HCT116 (cell line): ENCODE data around the gene COL8A2. TPM values are rescaled to one million over a fixed set of nuclear protein-coding genes. Genes with fewer than 3 reads are reported as not detected.

Experiments used
- ATAC-seq: fragments of 200-7000 bp; cut with Tn5 transposase; 2 replicates; pipeline ENCODE4 v1.9.1; 2020; ENCODE audit warnings: mild to moderate bottlenecking, moderate library complexity
- BruUV-seq: library from RNA; stranded (reverse); fragments of 400-500 nt; replicated peaks from 2 replicates; lab custom pipeline; 2021; lab: Mats Ljungman, UMichigan
- CTCF ChIA-PET: fragments of 300-600 bp; sonication (Branson Sonifier 250); formaldehyde crosslinking; loops from one replicate; lab custom pipeline; 2021; ENCODE audit warnings: antibody characterized with exemption; lab: Charles Lee
- POLR2A ChIA-PET: fragments of 300-600, 350-600 bp; sonication (Branson Sonifier 250); formaldehyde crosslinking; loops from one replicate; lab custom pipeline; 2021; ENCODE audit warnings: antibody characterized with exemption; lab: Charles Lee
- RAD21 ChIA-PET, 2 experiments: fragments of 300-600 bp; sonication (Branson Sonifier 250); formaldehyde crosslinking; loops; one replicate each; lab custom pipeline; 2023; ENCODE audit warnings: low total read pairs in 2 of 2; ENCODE audit not compliant: uncharacterized antibody in 2 of 2, unreplicated experiment in 2 of 2, low non-redundant PET in 1 of 2; lab: Charles Lee
- DNase-seq: peaks from one replicate; pipeline ENCODE4 v3.0.0-alpha.2; 2010; ENCODE audit warnings: low read depth, low spot score
- H2AFZ ChIP-seq: fragments of 200-600 bp; shearing (Covaris generic), sonication (generic); 2 replicates; pipeline ENCODE4 v1.6.1; 2017; ENCODE audit warnings: low read depth, mixed run types, mixed read lengths, antibody characterized with exemption, low read length; ENCODE audit not compliant: poor library complexity, severe bottlenecking
- H3K27ac ChIP-seq: 2 replicates; pipeline ENCODE4 v1.5.1; 2012; ENCODE audit warnings: low read depth, low read length
- H3K27me3 ChIP-seq: fragments of 200-600 bp; sonication (generic); 2 replicates; pipeline ENCODE4 v1.6.1; 2016; ENCODE audit warnings: mixed run types, low read length, mixed read lengths; ENCODE audit not compliant: insufficient read depth
- H3K36me3 ChIP-seq, 2 experiments: fragments of 200-500 bp in 1 of 2; fragments of 200-600 bp in 1 of 2; sonication (Bioruptor generic) in 1 of 2; sonication (generic) in 1 of 2; 2 replicates each; pipeline versions ENCODE4 v1.5.1 to v1.6.1; 2014 to 2016; ENCODE audit warnings: low read length in 2 of 2, inconsistent platforms in 1 of 2, mixed read lengths in 1 of 2, mixed run types in 1 of 2; ENCODE audit not compliant: insufficient read depth in 2 of 2, control insufficient read depth in 1 of 2
- H3K4me1 ChIP-seq, 2 experiments: fragments of 200-600 bp in 1 of 2; sonication (generic) in 1 of 2; 2 replicates each; pipeline versions ENCODE4 v1.5.1 to v1.6.1; 2012 to 2017; ENCODE audit warnings: low read length in 2 of 2, inconsistent platforms in 1 of 2, mild to moderate bottlenecking in 1 of 2, mixed read lengths in 1 of 2, mixed run types in 1 of 2, moderate library complexity in 1 of 2; ENCODE audit not compliant: insufficient read depth in 2 of 2, control insufficient read depth in 1 of 2
- H3K4me2 ChIP-seq: fragments of 200-600 bp; sonication (generic); 2 replicates; pipeline ENCODE4 v1.6.1; 2017; ENCODE audit warnings: mixed run types, low read length, mixed read lengths
- H3K4me3 ChIP-seq, 2 experiments: fragments of 200-600 bp in 1 of 2; sonication (generic) in 1 of 2; replicated peaks in 1 of 2; 2 replicates each; pipeline ENCODE4 v1.5.1; 2011 to 2016; ENCODE audit warnings: low read length in 2 of 2, control low read depth in 1 of 2, low read depth in 1 of 2, mild to moderate bottlenecking in 1 of 2, mixed read lengths in 1 of 2, mixed run types in 1 of 2
- H3K79me2 ChIP-seq: fragments of 200-600 bp; sonication (generic); 2 replicates; pipeline ENCODE4 v1.6.1; 2017; ENCODE audit warnings: mild to moderate bottlenecking, mixed run types, low read length, moderate library complexity, mixed read lengths; ENCODE audit not compliant: insufficient read depth
- H3K9ac ChIP-seq: fragments of 200-600 bp; sonication (generic); 2 replicates; pipeline ENCODE4 v1.6.1; 2016; ENCODE audit warnings: low read length, mixed read lengths
- H3K9me2 ChIP-seq: fragments of 200-600 bp; sonication (generic), shearing (Covaris generic); 2 replicates; pipeline ENCODE4 v1.6.1; 2017; ENCODE audit warnings: mixed run types, mild to moderate bottlenecking, moderate library complexity; ENCODE audit not compliant: insufficient read depth
- H3K9me3 ChIP-seq, 2 experiments: fragments of 200-500 bp in 1 of 2; fragments of 200-600 bp in 1 of 2; sonication (Bioruptor generic) in 1 of 2; sonication (generic) in 1 of 2; 2 replicates each; pipeline ENCODE4 v1.6.1; 2014 to 2017; ENCODE audit warnings: low read length in 2 of 2, mixed read lengths in 2 of 2, inconsistent platforms in 1 of 2, low read depth in 1 of 2, mild to moderate bottlenecking in 1 of 2, mixed run types in 1 of 2, moderate library complexity in 1 of 2; ENCODE audit not compliant: control insufficient read depth in 1 of 2, insufficient read depth in 1 of 2
- H4K20me1 ChIP-seq: fragments of 200-600 bp; sonication (generic), shearing (Covaris generic); 2 replicates; pipeline ENCODE4 v1.6.1; 2017; ENCODE audit warnings: mixed run types, mild to moderate bottlenecking, moderate library complexity; ENCODE audit not compliant: insufficient read depth
- ELF1 ChIP-seq: IDR thresholded peaks from 2 replicates; pipeline ENCODE4 v1.6.1; 2012; ENCODE audit warnings: low read depth, borderline replicate concordance
- JUND ChIP-seq: IDR thresholded peaks from 2 replicates; pipeline ENCODE4 v1.6.1; 2012
- POLR2AphosphoS5 ChIP-seq: IDR thresholded peaks from 2 replicates; pipeline ENCODE4 v1.6.1; 2011; ENCODE audit warnings: mild to moderate bottlenecking, low read depth, low read length, moderate library complexity
- RAD21 ChIP-seq: IDR thresholded peaks from 2 replicates; pipeline ENCODE4 v1.6.1; 2012; ENCODE audit warnings: low read depth, mild to moderate bottlenecking
- REST ChIP-seq: IDR thresholded peaks from 2 replicates; pipeline ENCODE4 v1.6.1; 2012; ENCODE audit warnings: low read depth
- SIN3A ChIP-seq: IDR thresholded peaks from 2 replicates; pipeline ENCODE4 v1.6.1; 2012; ENCODE audit warnings: low read depth
- SRF ChIP-seq: IDR thresholded peaks from 2 replicates; pipeline ENCODE4 v1.6.1; 2012; ENCODE audit warnings: low read depth
- TCF7L2 ChIP-seq: IDR thresholded peaks from 2 replicates; pipeline ENCODE4 v1.7.0; 2011; ENCODE audit warnings: borderline replicate concordance, inconsistent platforms; ENCODE audit not compliant: insufficient read depth, insufficient read length; ENCODE audit errors: extremely low read depth
- ZBTB33 ChIP-seq: IDR thresholded peaks from 2 replicates; pipeline ENCODE4 v1.6.1; 2011; ENCODE audit warnings: mild to moderate bottlenecking, low read length, moderate library complexity; ENCODE audit not compliant: insufficient replicate concordance; ENCODE audit errors: extremely low read depth
- ZFX ChIP-seq: fragments of 450-650 bp; IDR thresholded peaks from 2 replicates; pipeline ENCODE4 v1.6.1; 2017
- intact Hi-C: fragments of 100-400 bp; cut with micrococcal nuclease; formaldehyde crosslinking; loops from 2 replicates; pipeline ENCODE4 v1.10.0; 2022
- total RNA-seq: library from RNA; stranded (reverse); gene quantifications from one replicate; pipeline ENCODE4 v1.2.1, GENCODE V29; 2021; ENCODE audit not compliant: unreplicated experiment

COL8A2 gene
- total RNA-seq, 1 experiment from 2014 or later: 0.05 TPM

- intact Hi-C loops: no loop called here
- no peak for TF ChIP-seq TCF7L2
- no peak for TF ChIP-seq ZFX
- no peak for TF ChIP-seq SRF
- TF ChIP-seq JUND: no peak
- TF ChIP-seq ELF1: no peak
- TF ChIP-seq SIN3A: no peak
- no peak for TF ChIP-seq REST
- no peak for TF ChIP-seq RAD21
- TF ChIP-seq ZBTB33: no peak
- no peak for TF ChIP-seq POLR2AphosphoS5
- Histone ChIP-seq H3K9me2 (no peaks in the 10 kb centered on the region), H3K79me2 (no peaks in the 10 kb centered on the region), H2AFZ (no peak overlapping the region), H3K27me3 (no peaks in the 10 kb centered on the region), H3K9ac (no peak overlapping the region), H3K4me3 (no peak overlapping the region), H3K4me2 (no peak overlapping the region), H3K9me3 (no peaks in the 10 kb centered on the region), H3K4me1 (no peaks in the 10 kb centered on the region), H3K27ac (no peak overlapping the region), H3K36me3 (no peaks in the 10 kb centered on the region), H4K20me1 (no peaks in the 10 kb centered on the region)
- ChIA-PET POLR2A (no interaction called here), CTCF (no interaction called here), RAD21 (no interaction called here)
- ATAC-seq (no peak), DNase-seq (no peak)
- no TSS peak for BruUV-seq
Measured at GRCh38 chr1:36122062-36123030, 2.7 kb downstream of the COL8A2 start.
